Measurements from ENCODE around the gene PLCB1.

GRCh38 chr20:8313073-8313472 lies 181.0 kb downstream of the PLCB1 start:
- TF ChIP-seq, protein P1, sequence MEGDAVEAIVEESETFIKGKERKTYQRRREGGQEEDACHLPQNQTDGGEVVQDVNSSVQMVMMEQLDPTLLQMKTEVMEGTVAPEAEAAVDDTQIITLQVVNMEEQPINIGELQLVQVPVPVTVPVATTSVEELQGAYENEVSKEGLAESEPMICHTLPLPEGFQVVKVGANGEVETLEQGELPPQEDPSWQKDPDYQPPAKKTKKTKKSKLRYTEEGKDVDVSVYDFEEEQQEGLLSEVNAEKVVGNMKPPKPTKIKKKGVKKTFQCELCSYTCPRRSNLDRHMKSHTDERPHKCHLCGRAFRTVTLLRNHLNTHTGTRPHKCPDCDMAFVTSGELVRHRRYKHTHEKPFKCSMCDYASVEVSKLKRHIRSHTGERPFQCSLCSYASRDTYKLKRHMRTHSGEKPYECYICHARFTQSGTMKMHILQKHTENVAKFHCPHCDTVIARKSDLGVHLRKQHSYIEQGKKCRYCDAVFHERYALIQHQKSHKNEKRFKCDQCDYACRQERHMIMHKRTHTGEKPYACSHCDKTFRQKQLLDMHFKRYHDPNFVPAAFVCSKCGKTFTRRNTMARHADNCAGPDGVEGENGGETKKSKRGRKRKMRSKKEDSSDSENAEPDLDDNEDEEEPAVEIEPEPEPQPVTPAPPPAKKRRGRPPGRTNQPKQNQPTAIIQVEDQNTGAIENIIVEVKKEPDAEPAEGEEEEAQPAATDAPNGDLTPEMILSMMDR (conservative IDR thresholded peaks at IDR 0.05; ENCODE audit: low read length): no peak
- TF ChIP-seq EZH2phosphoT487 (IDR thresholded peaks at IDR 0.05; ENCODE audit: borderline replicate concordance): no peak
